Activated CD8-positive, alpha-beta T cell treated with anti-CD3 and anti-CD28 coated beads for 36 hours (primary cell): ENCODE data around the gene HAUS2. TPM values are rescaled to one million over a fixed set of nuclear protein-coding genes. Genes with fewer than 3 reads are reported as not detected.
A peak's percentile ranks its signal among the peaks of the same experiment; 100 is the strongest.
"Not testable (repeated sequence)": the region's sequence is repeated elsewhere in the genome, so short reads cannot be mapped to it uniquely, and the experiment has no call there.

Source experiments
- ATAC-seq: fragments of 200-7000 bp; cut with Tn5 transposase; one replicate; pipeline ENCODE4 v1.10.0; 2021; ENCODE audit warnings: mild to moderate bottlenecking, moderate library complexity
- CTCF ChIA-PET: fragments of 350-600 bp; sonication (Branson Sonifier 250); formaldehyde crosslinking; loops from one replicate; lab custom pipeline; 2021; ENCODE audit warnings: antibody characterized with exemption; lab: Charles Lee
- POLR2A ChIA-PET: fragments of 350-600 bp; sonication (Branson Sonifier 250); formaldehyde crosslinking; loops from one replicate; lab custom pipeline; 2021; ENCODE audit warnings: antibody characterized with exemption; lab: Charles Lee
- DNase-seq: peaks from one replicate; pipeline ENCODE4 v3.0.0-alpha.2; 2020
- H3K27ac Mint-ChIP-seq: one replicate; pipeline ENCODE4 v1.8.0; 2021; ENCODE audit warnings: mild to moderate bottlenecking, mixed read lengths
- H3K27me3 Mint-ChIP-seq: one replicate; pipeline ENCODE4 v1.8.0; 2021; ENCODE audit warnings: mixed read lengths
- H3K36me3 Mint-ChIP-seq: one replicate; pipeline ENCODE4 v1.8.0; 2021; ENCODE audit warnings: low read depth, mixed read lengths
- H3K4me1 Mint-ChIP-seq: one replicate; pipeline ENCODE4 v1.8.0; 2021; ENCODE audit warnings: low read depth, mixed read lengths
- H3K4me3 Mint-ChIP-seq: one replicate; pipeline ENCODE4 v1.8.0; 2021; ENCODE audit warnings: mild to moderate bottlenecking, moderate library complexity, mixed read lengths
- H3K9me3 Mint-ChIP-seq: one replicate; pipeline ENCODE4 v1.8.0; 2021; ENCODE audit warnings: mixed read lengths
- intact Hi-C: fragments of 100-400 bp; cut with micrococcal nuclease; formaldehyde crosslinking; loops from one replicate; pipeline ENCODE4 v1.10.0; 2022
- total RNA-seq, 2 experiments: library from RNA; stranded (reverse); gene quantifications; one replicate each; pipeline ENCODE4 v1.2.3, GENCODE V29; 2021
- TF ChIP-seq, protein P1 (sequence below): fragments of 200-600 bp; IDR thresholded peaks from one replicate; pipeline ENCODE4 v1.8.0; 2022; ENCODE audit warnings: antibody characterized with exemption, mild to moderate bottlenecking

The HAUS2 gene
- total RNA-seq, 2 experiments from 2014 or later = 45.3 to 48.8 TPM

DNA sequence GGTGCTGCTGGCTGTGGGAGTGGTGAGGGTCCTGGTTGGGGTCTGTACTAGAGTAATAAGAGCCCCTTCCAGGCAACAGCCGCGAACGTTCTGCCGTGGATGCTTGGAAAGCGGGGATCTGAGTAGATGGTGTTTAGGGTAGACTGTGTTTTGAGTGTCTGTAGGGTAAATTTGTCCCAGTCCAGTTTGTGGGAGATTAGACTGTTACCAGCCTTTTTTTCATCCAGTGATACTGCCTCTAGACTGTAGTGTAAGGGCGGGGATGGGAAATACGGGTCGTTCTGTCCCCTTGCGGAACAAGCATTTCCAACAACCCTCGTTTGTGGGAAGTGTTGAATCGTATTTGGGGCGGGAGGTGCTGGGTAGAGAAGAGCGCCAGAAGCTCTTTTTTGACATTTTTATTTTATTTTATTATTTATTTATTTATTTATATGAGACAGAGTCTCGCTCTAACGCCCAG is 424 bp downstream of the HAUS2 start:
- POLR2A ChIA-PET = interaction anchor here (0.6 to 3.8 kb wide), 5 partner anchors 10 to 58 kb away, joined by 3 to 17 read pairs (median 10); partner anchors contain the start of genes STARD9 and ZNF106
- no peaks in the 10 kb centered on the region for H3K9me3 Mint-ChIP-seq
- CTCF ChIA-PET = no interaction called here
- H3K36me3 Mint-ChIP-seq = peaks cover 14% of the 10 kb centered on the region
- peak overlapping the region; percentile 100 for H3K4me3 Mint-ChIP-seq
- TF ChIP-seq, protein P1, sequence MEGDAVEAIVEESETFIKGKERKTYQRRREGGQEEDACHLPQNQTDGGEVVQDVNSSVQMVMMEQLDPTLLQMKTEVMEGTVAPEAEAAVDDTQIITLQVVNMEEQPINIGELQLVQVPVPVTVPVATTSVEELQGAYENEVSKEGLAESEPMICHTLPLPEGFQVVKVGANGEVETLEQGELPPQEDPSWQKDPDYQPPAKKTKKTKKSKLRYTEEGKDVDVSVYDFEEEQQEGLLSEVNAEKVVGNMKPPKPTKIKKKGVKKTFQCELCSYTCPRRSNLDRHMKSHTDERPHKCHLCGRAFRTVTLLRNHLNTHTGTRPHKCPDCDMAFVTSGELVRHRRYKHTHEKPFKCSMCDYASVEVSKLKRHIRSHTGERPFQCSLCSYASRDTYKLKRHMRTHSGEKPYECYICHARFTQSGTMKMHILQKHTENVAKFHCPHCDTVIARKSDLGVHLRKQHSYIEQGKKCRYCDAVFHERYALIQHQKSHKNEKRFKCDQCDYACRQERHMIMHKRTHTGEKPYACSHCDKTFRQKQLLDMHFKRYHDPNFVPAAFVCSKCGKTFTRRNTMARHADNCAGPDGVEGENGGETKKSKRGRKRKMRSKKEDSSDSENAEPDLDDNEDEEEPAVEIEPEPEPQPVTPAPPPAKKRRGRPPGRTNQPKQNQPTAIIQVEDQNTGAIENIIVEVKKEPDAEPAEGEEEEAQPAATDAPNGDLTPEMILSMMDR = no peak
- H3K27me3 Mint-ChIP-seq = no peaks in the 10 kb centered on the region
- peak overlapping the region; percentile 99 for H3K27ac Mint-ChIP-seq
- intact Hi-C loops = no loop called here
- DNase-seq = peak; percentile 15
- peaks cover 50% of the 10 kb centered on the region for H3K4me1 Mint-ChIP-seq
- ATAC-seq = peak; percentile 50

DNA sequence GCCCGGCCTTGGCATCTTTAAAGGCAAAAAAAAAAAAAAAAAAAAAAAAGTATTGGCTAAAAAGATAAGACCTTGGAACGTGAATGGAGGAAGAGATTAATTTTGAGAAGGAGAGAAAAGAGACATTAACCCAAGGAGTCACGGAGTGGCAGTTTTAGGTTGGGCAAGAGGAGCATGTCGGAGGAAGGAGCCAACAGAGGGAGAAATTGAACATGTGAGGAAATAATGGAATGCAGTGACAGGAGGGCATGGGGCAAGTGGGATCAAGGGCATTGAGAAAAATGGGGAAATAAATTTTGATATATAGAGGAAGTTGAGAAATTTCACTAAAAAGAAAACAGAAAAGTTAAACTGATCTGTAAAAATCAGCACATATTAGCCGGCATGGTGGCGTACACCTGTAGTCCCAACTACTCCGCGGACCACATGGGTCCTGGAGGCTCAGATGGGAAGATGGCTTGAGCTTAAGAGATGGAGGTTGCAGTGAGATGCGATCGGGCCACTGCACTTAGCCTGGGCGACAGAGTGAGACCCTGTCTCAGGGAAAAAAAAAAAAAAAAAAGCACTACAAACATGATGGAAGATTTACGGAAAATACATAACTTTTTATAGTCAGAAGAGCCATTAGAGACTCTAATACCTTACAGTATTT is 1.2 kb downstream of the HAUS2 start:
- ChIA-PET POLR2A (interaction anchor here (0.7 to 2.5 kb wide), 4 partner anchors 11 to 59 kb away, joined by 4 to 12 read pairs (median 7); partner anchors contain the start of gene ZNF106), CTCF (interaction anchor here (0.6 to 1.5 kb wide), 2 partner anchors 11 to 118 kb away, joined by 3 read pairs; no protein-coding TSS in a partner anchor)
- Mint-ChIP-seq H3K27me3 (no peaks in the 10 kb centered on the region), H3K27ac (peak overlapping the region; percentile 21), H3K4me1 (peaks cover 49% of the 10 kb centered on the region), H3K4me3 (peak overlapping the region; percentile 100), H3K9me3 (no peaks in the 10 kb centered on the region), H3K36me3 (peaks cover 14% of the 10 kb centered on the region)
- ATAC-seq (no peak), DNase-seq (no peak)
- TF ChIP-seq, protein P1 = no peak
- intact Hi-C loops = no loop called here

DNA sequence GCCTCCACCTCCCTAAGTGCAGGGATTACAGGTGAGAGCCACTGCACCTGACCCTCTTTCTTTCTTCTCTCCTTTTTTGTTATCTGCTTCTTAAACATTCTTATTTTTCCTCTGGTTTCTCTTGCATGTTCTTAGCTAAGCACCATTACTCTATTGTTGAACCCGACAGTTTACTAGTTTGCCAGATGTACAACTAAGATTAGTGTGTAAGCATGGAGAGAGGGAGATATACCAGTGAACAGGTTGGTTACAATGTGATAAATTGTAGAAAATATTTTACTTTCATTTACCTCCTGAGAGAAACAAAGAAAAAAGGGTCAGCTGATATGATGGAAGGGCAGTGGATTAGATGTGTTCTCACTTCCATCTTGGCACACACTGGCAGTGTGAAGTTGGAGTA is 4.9 kb downstream of the HAUS2 start:
- Mint-ChIP-seq H3K27me3 (no peaks in the 10 kb centered on the region), H3K4me3 (no peak overlapping the region), H3K36me3 (peaks cover 11% of the 10 kb centered on the region), H3K27ac (peak overlapping the region; percentile 55), H3K9me3 (no peaks in the 10 kb centered on the region), H3K4me1 (peaks cover 24% of the 10 kb centered on the region)
- ChIA-PET POLR2A (interaction anchor here (1.0 kb wide), 1 partner anchor 53 kb away, joined by 4 read pairs; no protein-coding TSS in a partner anchor), CTCF (no interaction called here)
- ATAC-seq (no peak), DNase-seq (no peak)
- intact Hi-C loops = no loop called here
- TF ChIP-seq, protein P1 = no peak

DNA sequence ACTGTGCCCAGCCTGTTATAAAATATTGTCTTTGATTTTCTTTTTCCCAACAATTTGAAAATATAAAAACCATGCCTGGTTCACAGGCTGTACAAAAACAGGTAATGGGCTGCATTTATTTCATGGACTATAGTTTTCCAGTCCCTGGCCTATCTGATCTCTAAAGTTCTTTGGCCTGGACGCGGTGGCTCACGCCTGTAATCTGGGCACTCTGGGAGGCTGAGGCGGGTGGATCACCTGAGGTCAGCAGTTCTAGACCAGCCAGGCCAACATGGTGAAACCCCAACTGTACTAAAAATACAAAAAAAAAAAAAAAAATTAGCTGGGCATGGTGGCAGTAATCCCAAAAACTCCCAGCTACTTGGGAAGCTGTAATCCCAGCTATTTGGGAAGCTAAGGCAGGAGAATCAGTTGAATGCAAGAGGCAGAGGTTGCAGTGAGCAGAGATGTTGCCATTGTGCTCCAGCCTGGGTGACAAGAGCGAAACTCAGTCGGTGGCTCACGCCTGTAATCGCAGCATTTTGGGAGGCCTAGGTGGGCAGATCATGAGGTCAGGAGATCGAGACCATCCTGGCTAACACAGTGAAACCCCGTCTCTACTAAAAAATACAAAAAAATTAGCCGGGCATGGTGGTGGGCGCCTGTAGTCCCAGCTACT is 8.0 kb downstream of the HAUS2 start:
- CTCF ChIA-PET = interaction anchor here (1.3 kb wide), 1 partner anchor 93 kb away, joined by 3 read pairs; no protein-coding TSS in a partner anchor
- H3K9me3 Mint-ChIP-seq, POLR2A ChIA-PET, H3K27me3 Mint-ChIP-seq, H3K27ac Mint-ChIP-seq, ATAC-seq, intact Hi-C loops, H3K4me3 Mint-ChIP-seq, DNase-seq: not testable (repeated sequence)
- H3K36me3 Mint-ChIP-seq = peaks cover 22% of the 10 kb centered on the region
- H3K4me1 Mint-ChIP-seq = peaks cover 15% of the 10 kb centered on the region

DNA sequence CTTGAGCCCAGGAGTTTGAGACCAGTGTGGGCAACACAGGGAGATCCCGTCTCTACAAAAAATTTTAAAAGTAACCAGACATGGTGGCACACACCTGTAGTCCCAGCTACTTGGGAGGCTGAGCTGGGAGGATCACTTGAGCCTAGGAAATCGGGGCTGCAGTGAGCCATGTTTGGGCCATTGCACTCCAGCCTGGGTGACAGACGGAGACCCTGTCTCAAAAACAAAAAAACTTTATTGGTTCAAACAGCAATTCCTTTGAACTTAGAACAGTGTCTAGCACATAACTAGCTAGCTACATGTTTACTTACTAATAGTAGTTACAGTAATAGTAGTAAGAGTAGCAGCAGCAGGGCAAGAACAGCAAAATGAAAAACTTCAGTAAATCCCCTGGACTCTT is 10.1 kb downstream of the HAUS2 start:
- H3K9me3 Mint-ChIP-seq = no peaks in the 10 kb centered on the region
- H3K4me3 Mint-ChIP-seq = no peak overlapping the region
- ChIA-PET CTCF (interaction anchor here (0.6 kb wide), 1 partner anchor 33 kb away, joined by 4 read pairs; no protein-coding TSS in a partner anchor), POLR2A (no interaction called here)
- H3K36me3 Mint-ChIP-seq = peaks cover 17% of the 10 kb centered on the region
- no peak overlapping the region for H3K27ac Mint-ChIP-seq
- DNase-seq = no peak
- no peak for ATAC-seq
- TF ChIP-seq, protein P1 = no peak
- intact Hi-C loops = no loop called here
- H3K4me1 Mint-ChIP-seq = peaks cover 6% of the 10 kb centered on the region
- H3K27me3 Mint-ChIP-seq = no peaks in the 10 kb centered on the region
